ENCODE measurements around the gene ACOXL. TPM values are rescaled to one million over a fixed set of nuclear protein-coding genes. Genes with fewer than 3 reads are reported as not detected.

ACOXL gene
- total and polyA plus RNA-seq, 2 donors (not counting 3 experiments of a cell fraction or from before 2014, with no cell fraction given): not detected

- Histone ChIP-seq H3K4me2 (ENCODE audit: insufficient read depth, low read length) (no peak overlapping the region), H3K27me3 (ENCODE audit: control insufficient read depth in 2 of 2, insufficient read depth in 2 of 2, low read length in 2 of 2) (peaks cover 0 to 4% of the 10 kb centered on the region in 2 experiments), H3K4me3 (replicated peaks in 1 of 3; ENCODE audit: insufficient read depth in 1 of 3, low read depth in 1 of 3, low read length in 3 of 3) (no peak overlapping the region), H3K36me3 (ENCODE audit: control insufficient read depth in 2 of 2, extremely low read depth in 1 of 2, insufficient read depth in 2 of 2, low read length in 2 of 2) (no peaks in the 10 kb centered on the region), H3K27ac (ENCODE audit: insufficient read depth, low read depth, low read length) (no peak overlapping the region), H3K9me3 (replicated peaks; ENCODE audit: control insufficient read depth, insufficient read depth, low read length) (no peaks in the 10 kb centered on the region), H2AFZ (ENCODE audit: low read depth, low read length) (no peak overlapping the region), H3K79me2 (ENCODE audit: control insufficient read depth, insufficient read depth, low read length) (no peaks in the 10 kb centered on the region), H4K20me1 (replicated peaks; ENCODE audit: control insufficient read depth, extremely low read depth, insufficient read depth, low read length) (no peaks in the 10 kb centered on the region), H3K9me1 (replicated peaks; ENCODE audit: control insufficient read depth, extremely low read depth, insufficient read depth, low read length) (no peaks in the 10 kb centered on the region), H3K4me1 (ENCODE audit: control insufficient read depth, extremely low read depth, insufficient read depth, low read length) (no peaks in the 10 kb centered on the region), H3K9ac (replicated peaks; ENCODE audit: extremely low read depth, insufficient read depth, low read length) (no peak overlapping the region)
- dilution Hi-C loops (cut with MboI; ENCODE audit: extremely low pct_ligation_motif_present, low sequenced_read_pairs) (no loop called here), intact Hi-C loops (cut with micrococcal nuclease) (no loop called here)
- no TSS peak for BruUV-seq (replicated peaks)
- DNase-seq (ENCODE audit: low read depth, low spot score) (no peak), FAIRE-seq (no peak)
- ChIA-PET CTCF (no interaction called here), POLR2A (no interaction called here)
- TF ChIP-seq FOS (IDR thresholded peaks at IDR 0.05; ENCODE audit: borderline replicate concordance, insufficient read depth, low read length) (no peak), CTCF (IDR thresholded peaks at IDR 0.05; ENCODE audit: extremely low read depth in 1 of 2, insufficient read depth in 1 of 2, low read depth in 1 of 2, low read length in 2 of 2) (no peak), POLR2AphosphoS5 (IDR thresholded peaks at IDR 0.05; ENCODE audit: insufficient read depth, low read depth, low read length) (no peak), JUN (IDR thresholded peaks at IDR 0.05; ENCODE audit: borderline replicate concordance, insufficient read depth, insufficient read length, low read depth) (no peak), EZH2 (IDR thresholded peaks at IDR 0.05; ENCODE audit: borderline replicate concordance, low read depth, low read length, severe bottlenecking) (no peak), MYC (IDR thresholded peaks at IDR 0.05; ENCODE audit: low read depth, low read length) (no peak)
Observed at GRCh38 chr2:110868971-110869370, 136.6 kb downstream of the ACOXL start.
